ENCODE data around the gene INPP5B. TPM values are rescaled to one million over a fixed set of nuclear protein-coding genes. Genes with fewer than 3 reads are reported as not detected.

Gene INPP5B
- total RNA-seq, 6 donors from 2014 or later = 25.8 to 201 (median 44.1) TPM

- H3K4me3 ChIP-seq = no peak overlapping the region
- ATAC-seq (ENCODE audit: low FRiP score in 2 of 2) (no peak), DNase-seq (no peak)
- WGBS, 2 donors = 88 to 93% methylated on average over 2 of the region's 2 CpGs
- TF ChIP-seq POLR2A (IDR thresholded peaks at IDR 0.05) (no peak), CTCF (IDR thresholded peaks at IDR 0.05) (no peak), EP300 (IDR thresholded peaks at IDR 0.05) (no peak), POLR2AphosphoS5 (IDR thresholded peaks at IDR 0.05) (no peak)
- peaks cover 0 to 3% (median 0%) of the 10 kb centered on the region in 4 donors for H3K4me1 ChIP-seq
- no peak overlapping the region for H3K27ac ChIP-seq
- no peaks in the 10 kb centered on the region for H3K27me3 ChIP-seq
- peaks cover 10 to 72% (median 34%) of the 10 kb centered on the region in 4 donors for H3K36me3 ChIP-seq
- H3K9me3 ChIP-seq = no peaks in the 10 kb centered on the region
Measured at GRCh38 chr1:37824001-37824400, 122.9 kb downstream of the INPP5B start.

- Histone ChIP-seq H3K4me3 (no peak overlapping the region), H3K27me3 (no peaks in the 10 kb centered on the region), H3K4me1 (peaks cover 0 to 3% (median 0%) of the 10 kb centered on the region in 4 donors), H3K36me3 (peaks cover 7 to 72% (median 32%) of the 10 kb centered on the region in 4 donors), H3K27ac (no peak overlapping the region), H3K9me3 (no peaks in the 10 kb centered on the region)
- TF ChIP-seq CTCF (IDR thresholded peaks at IDR 0.05) = no peak
- no peak for TF ChIP-seq POLR2AphosphoS5 (IDR thresholded peaks at IDR 0.05)
- no peak for TF ChIP-seq POLR2A (IDR thresholded peaks at IDR 0.05)
- TF ChIP-seq EP300 (IDR thresholded peaks at IDR 0.05) = no peak
- 90 to 92% methylated on average over 9 of the region's 9 CpGs for WGBS, 2 donors
- ATAC-seq (ENCODE audit: low FRiP score in 2 of 2) (no peak), DNase-seq (no peak)
Measured at GRCh38 chr1:37822906-37823815, 123.7 kb downstream of the INPP5B start.

- Histone ChIP-seq H3K4me1 (peaks cover 0 to 3% (median 0%) of the 10 kb centered on the region in 4 donors), H3K4me3 (no peak overlapping the region), H3K9me3 (no peaks in the 10 kb centered on the region), H3K36me3 (peaks cover 7 to 75% (median 43%) of the 10 kb centered on the region in 4 donors), H3K27me3 (no peaks in the 10 kb centered on the region), H3K27ac (no peak overlapping the region)
- ATAC-seq (ENCODE audit: low FRiP score in 2 of 2) (no peak), DNase-seq (no peak)
- WGBS, 2 donors = 88 to 95% methylated on average over 2 of the region's 2 CpGs
- no peak for TF ChIP-seq CTCF (IDR thresholded peaks at IDR 0.05)
- no peak for TF ChIP-seq POLR2A (IDR thresholded peaks at IDR 0.05)
- no peak for TF ChIP-seq EP300 (IDR thresholded peaks at IDR 0.05)
- TF ChIP-seq POLR2AphosphoS5 (IDR thresholded peaks at IDR 0.05) = no peak
Measured at GRCh38 chr1:37821481-37821880, 125.4 kb downstream of the INPP5B start.

- H3K36me3 ChIP-seq = peaks cover 18 to 89% (median 47%) of the 10 kb centered on the region in 4 donors
- no peaks in the 10 kb centered on the region for H3K27me3 ChIP-seq
- H3K27ac ChIP-seq = no peak overlapping the region
- no peak for DNase-seq
- 43 to 47% methylated on average over 2 of the region's 2 CpGs for whole genome bisulfite sequencing, 2 donors
- no peaks in the 10 kb centered on the region for H3K4me1 ChIP-seq
- no peaks in the 10 kb centered on the region for H3K9me3 ChIP-seq
- no peak for TF ChIP-seq POLR2AphosphoS5 (IDR thresholded peaks at IDR 0.05)
- no peak for TF ChIP-seq EP300 (IDR thresholded peaks at IDR 0.05)
- no peak for TF ChIP-seq POLR2A (IDR thresholded peaks at IDR 0.05)
- no peak for TF ChIP-seq CTCF (IDR thresholded peaks at IDR 0.05)
- H3K4me3 ChIP-seq = no peak overlapping the region
- ATAC-seq (ENCODE audit: low FRiP score in 2 of 2) = no peak
Measured at GRCh38 chr1:37817481-37817880, 129.4 kb downstream of the INPP5B start.

All from upper lobe of left lung (tissue), 6 donors.